ENCODE results near the gene JMJD1C.

DNA sequence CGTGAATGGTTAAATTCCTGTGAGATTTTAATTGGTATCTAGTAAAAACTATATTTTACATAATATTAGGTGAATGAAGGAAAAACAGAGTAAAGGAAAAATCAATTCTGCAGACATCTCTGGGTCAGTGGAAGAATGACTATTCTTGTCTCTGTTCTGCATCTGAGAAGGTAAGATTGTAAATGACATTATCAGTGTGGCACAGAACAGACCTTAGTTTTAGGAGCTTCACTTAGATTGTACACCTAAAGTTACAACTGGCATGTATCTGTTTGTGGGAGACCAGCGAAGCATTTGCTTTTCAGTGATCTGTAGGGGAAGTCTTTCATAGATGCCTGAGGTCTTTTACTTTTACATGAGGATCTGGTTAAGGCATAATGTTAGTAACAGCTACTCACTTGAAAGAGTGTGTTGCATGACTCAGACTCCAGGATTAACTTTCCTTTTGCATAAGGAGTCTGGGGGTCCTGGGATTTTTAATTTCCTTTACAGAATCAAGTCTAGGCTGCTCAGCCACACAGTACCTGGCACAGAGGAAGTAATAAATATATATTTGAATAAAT, 56.2 kb downstream of the JMJD1C start:
- TF ChIP-seq, protein P1, sequence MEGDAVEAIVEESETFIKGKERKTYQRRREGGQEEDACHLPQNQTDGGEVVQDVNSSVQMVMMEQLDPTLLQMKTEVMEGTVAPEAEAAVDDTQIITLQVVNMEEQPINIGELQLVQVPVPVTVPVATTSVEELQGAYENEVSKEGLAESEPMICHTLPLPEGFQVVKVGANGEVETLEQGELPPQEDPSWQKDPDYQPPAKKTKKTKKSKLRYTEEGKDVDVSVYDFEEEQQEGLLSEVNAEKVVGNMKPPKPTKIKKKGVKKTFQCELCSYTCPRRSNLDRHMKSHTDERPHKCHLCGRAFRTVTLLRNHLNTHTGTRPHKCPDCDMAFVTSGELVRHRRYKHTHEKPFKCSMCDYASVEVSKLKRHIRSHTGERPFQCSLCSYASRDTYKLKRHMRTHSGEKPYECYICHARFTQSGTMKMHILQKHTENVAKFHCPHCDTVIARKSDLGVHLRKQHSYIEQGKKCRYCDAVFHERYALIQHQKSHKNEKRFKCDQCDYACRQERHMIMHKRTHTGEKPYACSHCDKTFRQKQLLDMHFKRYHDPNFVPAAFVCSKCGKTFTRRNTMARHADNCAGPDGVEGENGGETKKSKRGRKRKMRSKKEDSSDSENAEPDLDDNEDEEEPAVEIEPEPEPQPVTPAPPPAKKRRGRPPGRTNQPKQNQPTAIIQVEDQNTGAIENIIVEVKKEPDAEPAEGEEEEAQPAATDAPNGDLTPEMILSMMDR (IDR thresholded peaks at IDR 0.05), result no peak
- TF ChIP-seq POLR2A (IDR thresholded peaks at IDR 0.05), result no peak
